Keratinocyte (primary cell): Measurements from ENCODE around the gene IST1. TPM values are rescaled to one million over a fixed set of nuclear protein-coding genes. Genes with fewer than 3 reads are reported as not detected.

ENCODE experiments used
- DNase-seq: peaks from one replicate; pipeline ENCODE4 v3.0.0-alpha.2; 2011; ENCODE audit warnings: low read depth, missing footprints, low spot score
- FAIRE-seq: peaks from 2 replicates; lab custom pipeline; 2011; peaks lifted over from hg19 to GRCh38; lab: Jason Lieb, UNC
- H2AFZ ChIP-seq: 2 replicates; pipeline ENCODE4 v1.6.0; 2012; ENCODE audit warnings: low read length, control low read depth, inconsistent platforms; ENCODE audit not compliant: control insufficient read depth
- H3K27ac ChIP-seq: 2 replicates; pipeline ENCODE4 v1.5.1; 2011; ENCODE audit warnings: low read length; ENCODE audit not compliant: control insufficient read depth, insufficient read depth
- H3K27me3 ChIP-seq: 3 replicates; pipeline ENCODE4 v1.6.0; 2011; ENCODE audit warnings: low read length; ENCODE audit not compliant: control insufficient read depth, insufficient read depth; ENCODE audit errors: extremely low read depth
- H3K36me3 ChIP-seq, 2 experiments: 2 replicates in 1 of 2; 3 replicates in 1 of 2; pipeline ENCODE4 v1.5.1; 2011; ENCODE audit warnings: low read length in 2 of 2, mild to moderate bottlenecking in 1 of 2; ENCODE audit not compliant: control insufficient read depth in 2 of 2, insufficient read depth in 2 of 2; ENCODE audit errors: extremely low read depth in 1 of 2
- H3K4me1 ChIP-seq: 3 replicates; pipeline ENCODE4 v1.5.1; 2011; ENCODE audit warnings: low read length; ENCODE audit not compliant: control insufficient read depth, insufficient read depth; ENCODE audit errors: extremely low read depth
- H3K4me2 ChIP-seq: 3 replicates; pipeline ENCODE4 v1.6.0; 2011; ENCODE audit warnings: low read depth, low read length; ENCODE audit not compliant: control insufficient read depth, insufficient read depth; ENCODE audit errors: extremely low read depth
- H3K4me3 ChIP-seq, 3 experiments: fragments of 200-600 bp in 1 of 3; sonication (generic) in 1 of 3; 2 replicates in 2 of 3; 3 replicates in 1 of 3; pipeline ENCODE4 v1.5.1; 2011 to 2016; ENCODE audit warnings: low read length in 3 of 3, mild to moderate bottlenecking in 3 of 3, control low read depth in 2 of 3, inconsistent platforms in 1 of 3, low read depth in 1 of 3, mixed read lengths in 1 of 3, mixed run types in 1 of 3, moderate library complexity in 1 of 3; ENCODE audit not compliant: control insufficient read depth in 2 of 3, insufficient read depth in 2 of 3; ENCODE audit errors: extremely low read depth in 1 of 3
- H3K79me2 ChIP-seq: 2 replicates; pipeline ENCODE4 v1.6.0; 2012; ENCODE audit warnings: low read length; ENCODE audit not compliant: control insufficient read depth, insufficient read depth
- H3K9ac ChIP-seq: 3 replicates; pipeline ENCODE4 v1.6.0; 2011; ENCODE audit warnings: low read length; ENCODE audit not compliant: control insufficient read depth, insufficient read depth; ENCODE audit errors: extremely low read depth
- H3K9me1 ChIP-seq: 3 replicates; pipeline ENCODE4 v1.6.0; 2011; ENCODE audit warnings: low read length; ENCODE audit not compliant: control insufficient read depth, insufficient read depth; ENCODE audit errors: extremely low read depth
- H3K9me3 ChIP-seq: 2 replicates; pipeline ENCODE4 v1.5.1; 2012; ENCODE audit warnings: low read depth, low read length; ENCODE audit not compliant: control insufficient read depth
- H4K20me1 ChIP-seq: 3 replicates; pipeline ENCODE4 v1.6.0; 2011; ENCODE audit warnings: low read length; ENCODE audit not compliant: control insufficient read depth, insufficient read depth; ENCODE audit errors: extremely low read depth
- CTCF ChIP-seq, 3 experiments: IDR thresholded peaks in 1 of 3; conservative IDR thresholded peaks in 1 of 3; optimal IDR thresholded peaks in 1 of 3; 2 replicates in 2 of 3; 3 replicates in 1 of 3; pipeline versions ENCODE3 to v1.5.1; 2011; ENCODE audit warnings: low read length in 3 of 3, mild to moderate bottlenecking in 3 of 3, moderate library complexity in 2 of 3, control low read depth in 1 of 3, inconsistent platforms in 1 of 3; ENCODE audit not compliant: insufficient read depth in 2 of 3; ENCODE audit errors: extremely low read depth in 1 of 3
- EZH2 ChIP-seq: IDR thresholded peaks from one replicate; pipeline ENCODE4 v1.6.1; 2012; ENCODE audit warnings: inconsistent platforms, mild to moderate bottlenecking, low read length, moderate library complexity
- dilution Hi-C: fragments of 300-500 bp; cut with MboI; formaldehyde crosslinking; loops from one replicate; pipeline ENCODE4 v1.7.0; 2020; ENCODE audit warnings: low sequenced_read_pairs; ENCODE audit not compliant: extremely low pct_ligation_motif_present
- polyA plus RNA-seq, 5 experiments: library from polyadenylated mRNA; depleted of rRNA in 3 of 5; stranded (reverse) in 3 of 5; stranded (forward) in 1 of 5; unstranded in 1 of 5; fragments of >200 nt; gene quantifications; 1 replicate in 1 of 5; 2 replicates in 3 of 5; 3 replicates in 1 of 5; pipeline versions ENCODE4 v1.2.1 to v1.2.3, GENCODE V29; 2011 to 2012; ENCODE audit warnings: missing spikeins in 2 of 5, low read depth in 1 of 5, low replicate concordance in 1 of 5

Gene IST1
- polyA plus RNA-seq, 1 donor (not counting 4 experiments of a cell fraction or from before 2014, with no cell fraction given): 188 TPM

GRCh38 chr16:71971571-71971970, 76.2 kb downstream of the IST1 start:
- no peak for TF ChIP-seq CTCF (optimal IDR thresholded peaks at IDR 0.05 in 1 of 3, IDR thresholded peaks at IDR 0.05 in 1 of 3, conservative IDR thresholded peaks at IDR 0.05 in 1 of 3; ENCODE audit: extremely low read depth in 1 of 3, insufficient read depth in 2 of 3, low read length in 3 of 3)
- no peak for TF ChIP-seq EZH2
- H3K4me3 ChIP-seq: no peak overlapping the region
- no peaks in the 10 kb centered on the region for H3K79me2 ChIP-seq
- no peaks in the 10 kb centered on the region for H3K9me1 ChIP-seq
- dilution Hi-C loops: no loop called here
- H3K9ac ChIP-seq: no peak overlapping the region
- FAIRE-seq (no peak), DNase-seq (no peak)
- no peaks in the 10 kb centered on the region for H3K4me1 ChIP-seq
- H3K4me2 ChIP-seq: no peak overlapping the region
- H2AFZ ChIP-seq: no peak overlapping the region
- H3K27ac ChIP-seq: no peak overlapping the region
- H4K20me1 ChIP-seq: no peaks in the 10 kb centered on the region
- H3K9me3 ChIP-seq: no peaks in the 10 kb centered on the region
- H3K27me3 ChIP-seq: no peaks in the 10 kb centered on the region
- no peaks in the 10 kb centered on the region for H3K36me3 ChIP-seq

- Histone ChIP-seq H2AFZ (no peak overlapping the region), H3K4me1 (no peaks in the 10 kb centered on the region), H3K79me2 (no peaks in the 10 kb centered on the region), H3K9me1 (no peaks in the 10 kb centered on the region), H3K4me2 (no peak overlapping the region), H3K27ac (no peak overlapping the region), H3K4me3 (no peak overlapping the region), H3K9me3 (no peaks in the 10 kb centered on the region), H3K9ac (no peak overlapping the region), H3K36me3 (no peaks in the 10 kb centered on the region), H3K27me3 (no peaks in the 10 kb centered on the region), H4K20me1 (no peaks in the 10 kb centered on the region)
- no peak for DNase-seq
- no peak for FAIRE-seq
- dilution Hi-C loops: no loop called here
- no peak for TF ChIP-seq EZH2
- no peak for TF ChIP-seq CTCF (optimal IDR thresholded peaks at IDR 0.05 in 1 of 3, IDR thresholded peaks at IDR 0.05 in 1 of 3, conservative IDR thresholded peaks at IDR 0.05 in 1 of 3; ENCODE audit: extremely low read depth in 1 of 3, insufficient read depth in 2 of 3, low read length in 3 of 3)
Measured at GRCh38 chr16:71972356-71972755, 77.0 kb downstream of the IST1 start.
